ENCODE results near the gene SERPINC1. TPM values are rescaled to one million over a fixed set of nuclear protein-coding genes. Genes with fewer than 3 reads are reported as not detected.

The SERPINC1 gene
- total and polyA plus RNA-seq, 9 of the 15 experiments (the other 6 are each of a cell fraction or from before 2014, with no cell fraction given), result 0.07 to 1.2 (median 0.50) TPM

DNA sequence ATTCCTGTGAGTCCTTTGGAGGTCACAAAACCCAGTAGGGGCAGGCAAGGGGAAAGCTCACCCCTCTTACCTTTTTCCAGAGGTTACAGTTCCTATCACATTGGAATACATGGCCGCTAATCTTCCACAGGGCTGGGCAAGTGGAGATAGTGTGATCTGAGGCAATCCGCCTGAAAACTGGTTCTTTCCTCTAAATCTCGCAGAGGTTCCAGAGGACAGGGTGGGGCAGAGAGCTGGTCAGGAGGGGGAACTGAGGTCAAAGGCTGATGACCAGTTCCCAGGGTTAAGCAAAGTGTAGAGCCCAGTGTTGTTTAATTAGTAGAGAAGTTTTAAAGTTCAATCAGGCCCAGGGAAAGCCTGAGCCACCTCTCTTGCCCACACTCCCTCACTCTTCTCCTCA lies at the start of gene SERPINC1 (continued):
- TF ChIP-seq ZNF589 (CRISPR knock-in tag; IDR thresholded peaks at IDR 0.05; ENCODE audit: low read depth) (no peak), ZNF644 (tag; IDR thresholded peaks at IDR 0.05; ENCODE audit: low read depth) (peak; percentile 42; the same call in 1 of the 2 replicates), RCOR1 (IDR thresholded peaks at IDR 0.05; ENCODE audit: borderline replicate concordance in 1 of 2, low read depth in 2 of 2, low read length in 2 of 2) (0 out of 4 replicates have a peak, but pooled peaks of 1 of the 2 experiments have one; percentile 8), KAT8 (IDR thresholded peaks at IDR 0.05; ENCODE audit: low read depth) (no peak), MEF2A (IDR thresholded peaks at IDR 0.05; ENCODE audit: control insufficient read depth, low read depth, low read length) (no peak), RBM22 (IDR thresholded peaks at IDR 0.05; ENCODE audit: low read depth, low read length, poor library complexity, severe bottlenecking) (no peak), ZNF134 (CRISPR knock-in tag; conservative IDR thresholded peaks at IDR 0.05) (no peak), PYGO2 (tag; IDR thresholded peaks at IDR 0.05) (no peak), ARHGAP35 (IDR thresholded peaks at IDR 0.05; ENCODE audit: partially characterized antibody) (no peak), MAZ (CRISPR knock-in tag; conservative IDR thresholded peaks at IDR 0.05 in 1 of 2, IDR thresholded peaks at IDR 0.05 in 1 of 2) (0 out of 4 replicates have a peak, but pooled peaks of 1 of the 2 experiments have one; percentile 25), NFATC3 (IDR thresholded peaks at IDR 0.05) (no peak), NR2C2 (CRISPR knock-in tag; IDR thresholded peaks at IDR 0.05) (no peak), NR2C2 (tag; IDR thresholded peaks at IDR 0.05) (peak; percentile 79), ZSCAN32 (CRISPR knock-in tag; IDR thresholded peaks at IDR 0.05) (no peak), ZNF584 (CRISPR knock-in tag; IDR thresholded peaks at IDR 0.05; ENCODE audit: low read depth) (no peak), U2AF2 (optimal IDR thresholded peaks at IDR 0.05; ENCODE audit: low read depth, low read length) (no peak)
- TF ChIP-seq, protein P1, sequence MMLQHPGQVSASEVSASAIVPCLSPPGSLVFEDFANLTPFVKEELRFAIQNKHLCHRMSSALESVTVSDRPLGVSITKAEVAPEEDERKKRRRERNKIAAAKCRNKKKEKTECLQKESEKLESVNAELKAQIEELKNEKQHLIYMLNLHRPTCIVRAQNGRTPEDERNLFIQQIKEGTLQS (IDR thresholded peaks at IDR 0.05), result peak; percentile 26; the same call in 1 of the 2 replicates
- TF ChIP-seq, protein P1 (CRISPR knock-in tag; conservative IDR thresholded peaks at IDR 0.05), result no peak
- TF ChIP-seq, protein P2, sequence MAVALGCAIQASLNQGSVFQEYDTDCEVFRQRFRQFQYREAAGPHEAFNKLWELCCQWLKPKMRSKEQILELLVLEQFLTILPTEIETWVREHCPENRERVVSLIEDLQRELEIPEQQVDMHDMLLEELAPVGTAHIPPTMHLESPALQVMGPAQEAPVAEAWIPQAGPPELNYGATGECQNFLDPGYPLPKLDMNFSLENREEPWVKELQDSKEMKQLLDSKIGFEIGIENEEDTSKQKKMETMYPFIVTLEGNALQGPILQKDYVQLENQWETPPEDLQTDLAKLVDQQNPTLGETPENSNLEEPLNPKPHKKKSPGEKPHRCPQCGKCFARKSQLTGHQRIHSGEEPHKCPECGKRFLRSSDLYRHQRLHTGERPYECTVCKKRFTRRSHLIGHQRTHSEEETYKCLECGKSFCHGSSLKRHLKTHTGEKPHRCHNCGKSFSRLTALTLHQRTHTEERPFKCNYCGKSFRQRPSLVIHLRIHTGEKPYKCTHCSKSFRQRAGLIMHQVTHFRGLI (CRISPR knock-in tag; IDR thresholded peaks at IDR 0.05), result no peak
- TF ChIP-seq, protein P3, sequence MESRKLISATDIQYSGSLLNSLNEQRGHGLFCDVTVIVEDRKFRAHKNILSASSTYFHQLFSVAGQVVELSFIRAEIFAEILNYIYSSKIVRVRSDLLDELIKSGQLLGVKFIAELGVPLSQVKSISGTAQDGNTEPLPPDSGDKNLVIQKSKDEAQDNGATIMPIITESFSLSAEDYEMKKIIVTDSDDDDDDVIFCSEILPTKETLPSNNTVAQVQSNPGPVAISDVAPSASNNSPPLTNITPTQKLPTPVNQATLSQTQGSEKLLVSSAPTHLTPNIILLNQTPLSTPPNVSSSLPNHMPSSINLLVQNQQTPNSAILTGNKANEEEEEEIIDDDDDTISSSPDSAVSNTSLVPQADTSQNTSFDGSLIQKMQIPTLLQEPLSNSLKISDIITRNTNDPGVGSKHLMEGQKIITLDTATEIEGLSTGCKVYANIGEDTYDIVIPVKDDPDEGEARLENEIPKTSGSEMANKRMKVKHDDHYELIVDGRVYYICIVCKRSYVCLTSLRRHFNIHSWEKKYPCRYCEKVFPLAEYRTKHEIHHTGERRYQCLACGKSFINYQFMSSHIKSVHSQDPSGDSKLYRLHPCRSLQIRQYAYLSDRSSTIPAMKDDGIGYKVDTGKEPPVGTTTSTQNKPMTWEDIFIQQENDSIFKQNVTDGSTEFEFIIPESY (CRISPR knock-in tag; IDR thresholded peaks at IDR 0.05), result no peak
- TF ChIP-seq, protein P4, sequence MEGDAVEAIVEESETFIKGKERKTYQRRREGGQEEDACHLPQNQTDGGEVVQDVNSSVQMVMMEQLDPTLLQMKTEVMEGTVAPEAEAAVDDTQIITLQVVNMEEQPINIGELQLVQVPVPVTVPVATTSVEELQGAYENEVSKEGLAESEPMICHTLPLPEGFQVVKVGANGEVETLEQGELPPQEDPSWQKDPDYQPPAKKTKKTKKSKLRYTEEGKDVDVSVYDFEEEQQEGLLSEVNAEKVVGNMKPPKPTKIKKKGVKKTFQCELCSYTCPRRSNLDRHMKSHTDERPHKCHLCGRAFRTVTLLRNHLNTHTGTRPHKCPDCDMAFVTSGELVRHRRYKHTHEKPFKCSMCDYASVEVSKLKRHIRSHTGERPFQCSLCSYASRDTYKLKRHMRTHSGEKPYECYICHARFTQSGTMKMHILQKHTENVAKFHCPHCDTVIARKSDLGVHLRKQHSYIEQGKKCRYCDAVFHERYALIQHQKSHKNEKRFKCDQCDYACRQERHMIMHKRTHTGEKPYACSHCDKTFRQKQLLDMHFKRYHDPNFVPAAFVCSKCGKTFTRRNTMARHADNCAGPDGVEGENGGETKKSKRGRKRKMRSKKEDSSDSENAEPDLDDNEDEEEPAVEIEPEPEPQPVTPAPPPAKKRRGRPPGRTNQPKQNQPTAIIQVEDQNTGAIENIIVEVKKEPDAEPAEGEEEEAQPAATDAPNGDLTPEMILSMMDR (IDR thresholded peaks at IDR 0.05 in 2 of 3, conservative IDR thresholded peaks at IDR 0.05 in 1 of 3; ENCODE audit: insufficient read depth in 2 of 3, low read depth in 1 of 3, low read length in 3 of 3), result no peak
- TF ChIP-seq, protein P5, sequence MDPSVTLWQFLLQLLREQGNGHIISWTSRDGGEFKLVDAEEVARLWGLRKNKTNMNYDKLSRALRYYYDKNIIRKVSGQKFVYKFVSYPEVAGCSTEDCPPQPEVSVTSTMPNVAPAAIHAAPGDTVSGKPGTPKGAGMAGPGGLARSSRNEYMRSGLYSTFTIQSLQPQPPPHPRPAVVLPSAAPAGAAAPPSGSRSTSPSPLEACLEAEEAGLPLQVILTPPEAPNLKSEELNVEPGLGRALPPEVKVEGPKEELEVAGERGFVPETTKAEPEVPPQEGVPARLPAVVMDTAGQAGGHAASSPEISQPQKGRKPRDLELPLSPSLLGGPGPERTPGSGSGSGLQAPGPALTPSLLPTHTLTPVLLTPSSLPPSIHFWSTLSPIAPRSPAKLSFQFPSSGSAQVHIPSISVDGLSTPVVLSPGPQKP (CRISPR knock-in tag; IDR thresholded peaks at IDR 0.05), result no peak

Measured in K562 (cell line).